Testis (tissue), 2 donors: ENCODE results near the gene ZNF573.
A peak's percentile ranks its signal among the peaks of the same experiment; 100 is the strongest.

ENCODE experiments used
- POLR2A ChIP-seq: fragments of 450-650 bp; IDR thresholded peaks from one replicate; pipeline ENCODE4 v1.6.1; 2017; ENCODE audit warnings: antibody characterized with exemption, mild to moderate bottlenecking, moderate library complexity
- TF ChIP-seq, protein P1 (sequence below), 3 experiments: fragments of 450-650 bp in 2 of 3; fragments of 200-600 bp in 1 of 3; sonication (generic) in 1 of 3; IDR thresholded peaks; one replicate each; pipeline ENCODE4 v1.5.1; 2016 to 2019; ENCODE audit warnings: antibody characterized with exemption in 3 of 3, mild to moderate bottlenecking in 2 of 3, moderate library complexity in 1 of 3

GRCh38 chr19:37719111-37719926, 60.1 kb downstream of the ZNF573 start, which contains the start of gene ZNF607:
- TF ChIP-seq, protein P1, sequence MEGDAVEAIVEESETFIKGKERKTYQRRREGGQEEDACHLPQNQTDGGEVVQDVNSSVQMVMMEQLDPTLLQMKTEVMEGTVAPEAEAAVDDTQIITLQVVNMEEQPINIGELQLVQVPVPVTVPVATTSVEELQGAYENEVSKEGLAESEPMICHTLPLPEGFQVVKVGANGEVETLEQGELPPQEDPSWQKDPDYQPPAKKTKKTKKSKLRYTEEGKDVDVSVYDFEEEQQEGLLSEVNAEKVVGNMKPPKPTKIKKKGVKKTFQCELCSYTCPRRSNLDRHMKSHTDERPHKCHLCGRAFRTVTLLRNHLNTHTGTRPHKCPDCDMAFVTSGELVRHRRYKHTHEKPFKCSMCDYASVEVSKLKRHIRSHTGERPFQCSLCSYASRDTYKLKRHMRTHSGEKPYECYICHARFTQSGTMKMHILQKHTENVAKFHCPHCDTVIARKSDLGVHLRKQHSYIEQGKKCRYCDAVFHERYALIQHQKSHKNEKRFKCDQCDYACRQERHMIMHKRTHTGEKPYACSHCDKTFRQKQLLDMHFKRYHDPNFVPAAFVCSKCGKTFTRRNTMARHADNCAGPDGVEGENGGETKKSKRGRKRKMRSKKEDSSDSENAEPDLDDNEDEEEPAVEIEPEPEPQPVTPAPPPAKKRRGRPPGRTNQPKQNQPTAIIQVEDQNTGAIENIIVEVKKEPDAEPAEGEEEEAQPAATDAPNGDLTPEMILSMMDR (IDR thresholded peaks at IDR 0.05): peak; percentile 38 to 68 (median 46)
- no peak for TF ChIP-seq POLR2A
